Measurements from ENCODE around the gene ABCF1. TPM values are rescaled to one million over a fixed set of nuclear protein-coding genes. Genes with fewer than 3 reads are reported as not detected.

ABCF1 gene
- total RNA-seq, 1 donor from 2014 or later, result 29.3 TPM

- DNase-seq (ENCODE audit: low read depth in 2 of 2), result peak; percentile 55 to 89
Measured at GRCh38 chr6:30626484-30627366, 55.5 kb downstream of the ABCF1 start, which contains the start of gene ATAT1. TSS of gene ATAT1 (plus strand) at chr6:30626874.

DNA sequence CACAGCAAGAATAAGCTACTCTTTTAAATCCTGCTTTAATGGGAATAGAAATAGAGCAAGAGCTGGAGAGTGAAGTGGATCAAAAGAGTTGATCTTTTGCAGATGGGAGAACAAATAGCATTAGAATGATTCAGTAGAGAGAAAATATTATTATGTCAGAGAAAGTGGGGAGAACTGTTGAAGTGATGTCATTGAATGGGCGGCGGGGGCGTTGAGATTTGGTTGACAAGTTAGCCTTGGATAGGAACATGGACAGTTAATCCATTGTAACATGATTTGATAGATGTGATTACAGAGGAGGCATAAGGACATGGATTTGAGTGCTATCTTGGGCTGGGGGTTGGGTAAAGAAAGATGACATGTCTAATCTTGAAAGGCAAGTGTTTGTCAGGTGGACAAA lies 64.6 kb downstream of the ABCF1 start:
- no peak for DNase-seq (ENCODE audit: low read depth in 2 of 2)

DNA sequence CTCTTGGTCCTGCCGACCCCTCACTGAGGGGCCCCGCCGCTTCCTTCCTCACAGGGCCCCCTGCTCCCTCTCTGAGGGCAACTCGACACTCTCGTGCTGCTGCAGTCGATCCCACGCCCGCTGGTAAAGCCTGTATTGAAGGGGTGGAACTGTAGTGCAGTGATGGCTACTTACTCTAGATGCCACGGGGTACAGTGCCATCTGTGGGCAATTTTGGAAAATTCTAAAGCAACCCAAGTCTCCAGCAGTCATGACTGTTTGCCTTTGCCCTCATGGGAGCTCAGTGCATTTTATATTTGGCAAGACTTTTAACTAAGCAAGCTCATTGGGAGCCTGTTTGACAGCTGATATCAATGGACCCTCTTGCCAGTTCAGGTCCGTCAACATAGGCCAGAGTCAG lies 69.2 kb downstream of the ABCF1 start:
- no peak for DNase-seq (ENCODE audit: low read depth in 2 of 2)

DNA sequence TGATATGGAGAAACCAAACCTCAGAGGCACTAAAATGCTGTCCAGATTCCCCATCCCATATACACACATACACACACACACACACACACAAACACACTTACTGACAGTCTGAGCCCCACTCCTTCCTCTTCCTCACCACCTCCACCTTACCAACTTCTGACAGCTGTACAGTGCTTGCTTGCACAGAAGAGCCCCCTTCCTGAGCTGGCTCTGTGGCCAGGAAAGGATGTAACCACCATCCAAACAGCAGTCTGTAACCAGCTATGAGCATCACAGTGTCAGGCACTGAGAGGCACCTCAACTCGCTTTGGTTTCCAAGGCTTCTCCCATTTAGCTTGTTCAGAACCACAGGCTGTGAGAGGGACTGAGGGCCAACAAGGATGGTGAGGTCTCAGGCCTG lies 69.8 kb downstream of the ABCF1 start:
- DNase-seq (ENCODE audit: low read depth in 2 of 2), result no peak

Other genes with a start within 250 kb of the ABCF1 start
- gene TRIM39, start 244.5 kb upstream of the ABCF1 start, total RNA-seq, result 7.6 and 12.1 TPM in 2 replicates
- 15.7 and 19.8 TPM in 2 replicates for gene RPP21, start 226.3 kb upstream of the ABCF1 start, total RNA-seq
- gene HLA-E, start 81.9 kb upstream of the ABCF1 start, total RNA-seq, result 465 and 1,088 TPM in 2 replicates
- 43.1 and 53.1 TPM in 2 replicates for gene GNL1, start 15.0 kb upstream of the ABCF1 start, total RNA-seq
- gene PRR3, start 14.1 kb upstream of the ABCF1 start, total RNA-seq, result 2.2 and 2.5 TPM in 2 replicates
- 9.1 and 10.1 TPM in 2 replicates for gene PPP1R10, start 45.8 kb downstream of the ABCF1 start, total RNA-seq
- gene MRPS18B, start 46.4 kb downstream of the ABCF1 start, total RNA-seq, result 35.9 and 60.9 TPM in 2 replicates
- 2.7 and 3.4 TPM in 2 replicates for gene ATAT1, start 55.4 kb downstream of the ABCF1 start, total RNA-seq
- gene C6orf136, start 75.7 kb downstream of the ABCF1 start, total RNA-seq, result 1.7 and 3.2 TPM in 2 replicates
- 30.3 and 36.9 TPM in 2 replicates for gene DHX16, start 101.6 kb downstream of the ABCF1 start, total RNA-seq
- gene PPP1R18, start 115.2 kb downstream of the ABCF1 start, total RNA-seq, result 25.2 and 37.4 TPM in 2 replicates
- gene NRM, start 119.5 kb downstream of the ABCF1 start, total RNA-seq, result 1.8 and 2.1 TPM in 2 replicates
- gene MDC1, start 145.8 kb downstream of the ABCF1 start, total RNA-seq, result 4.9 and 5.7 TPM in 2 replicates
- 397 and 399 TPM in 2 replicates for gene TUBB, start 148.9 kb downstream of the ABCF1 start, total RNA-seq
- gene FLOT1, start 171.2 kb downstream of the ABCF1 start, total RNA-seq, result 52.5 and 55.2 TPM in 2 replicates
- 46.3 and 86.1 TPM in 2 replicates for gene IER3, start 173.1 kb downstream of the ABCF1 start, total RNA-seq